GM21529 (cell line): ENCODE measurements around the gene MRPL54.
"Not testable (repeated sequence)": the region's sequence is repeated elsewhere in the genome, so short reads cannot be mapped to it uniquely, and the experiment has no call there.

Experiments used
- ATAC-seq: cut with Tn5 transposase; IDR thresholded peaks from one replicate; pipeline ENCODE4 v1.9.1; 2021; ENCODE audit not compliant: unreplicated experiment

Gene MRPL54

GRCh38 chr19:3740431-3740830 is 22.1 kb upstream of the MRPL54 start:
- ATAC-seq = no peak

DNA sequence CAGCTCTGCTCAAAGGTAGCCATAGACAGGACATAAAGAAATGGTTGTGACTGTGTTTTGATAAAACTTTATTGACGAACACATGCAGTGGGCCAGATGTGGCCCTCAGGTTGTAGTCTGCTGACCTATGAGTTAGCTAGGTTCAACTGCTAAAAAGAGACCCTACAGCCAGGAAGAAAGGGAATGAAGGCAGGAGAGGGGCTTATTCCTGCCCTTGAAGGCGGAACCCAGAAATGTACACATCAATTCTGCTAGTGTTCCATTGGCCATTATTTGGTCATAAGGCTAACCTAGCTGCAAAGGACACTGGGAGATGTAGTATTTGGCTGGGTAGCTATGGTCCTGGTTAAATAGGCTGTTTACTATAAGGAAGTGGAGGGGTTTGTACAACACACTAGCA is 19.0 kb upstream of the MRPL54 start:
- no peak for ATAC-seq

GRCh38 chr19:3745363-3746045 is 17.0 kb upstream of the MRPL54 start:
- no peak for ATAC-seq

DNA sequence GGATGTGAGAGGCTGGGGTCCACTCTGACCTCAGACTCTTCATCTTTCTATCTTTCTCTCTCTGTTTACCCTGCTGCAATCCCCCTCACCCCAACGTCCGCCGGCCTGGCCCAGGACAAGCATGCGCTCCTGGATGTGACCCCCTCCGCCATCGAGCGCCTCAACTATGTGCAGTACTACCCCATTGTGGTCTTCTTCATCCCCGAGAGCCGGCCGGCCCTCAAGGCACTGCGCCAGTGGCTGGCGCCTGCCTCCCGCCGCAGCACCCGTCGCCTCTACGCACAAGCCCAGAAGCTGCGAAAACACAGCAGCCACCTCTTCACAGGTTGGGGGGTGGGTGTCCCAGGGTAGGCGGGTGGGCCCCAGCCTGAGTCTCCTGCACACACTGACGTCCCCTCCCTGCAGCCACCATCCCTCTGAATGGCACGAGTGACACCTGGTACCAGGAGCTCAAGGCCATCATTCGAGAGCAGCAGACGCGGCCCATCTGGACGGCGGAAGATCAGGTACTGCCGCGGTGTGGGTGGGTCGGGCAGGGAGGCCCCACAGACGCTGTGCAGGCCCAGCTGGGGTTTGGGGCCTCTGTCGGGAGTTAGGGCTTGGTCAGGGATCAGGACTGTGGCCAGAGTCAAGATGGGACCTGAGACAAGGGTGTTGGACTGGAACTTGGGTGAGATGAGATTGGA is 16.0 kb upstream of the MRPL54 start:
- ATAC-seq = no peak

- no peak for ATAC-seq
Measured at GRCh38 chr19:3748965-3749364, 13.5 kb upstream of the MRPL54 start.

DNA sequence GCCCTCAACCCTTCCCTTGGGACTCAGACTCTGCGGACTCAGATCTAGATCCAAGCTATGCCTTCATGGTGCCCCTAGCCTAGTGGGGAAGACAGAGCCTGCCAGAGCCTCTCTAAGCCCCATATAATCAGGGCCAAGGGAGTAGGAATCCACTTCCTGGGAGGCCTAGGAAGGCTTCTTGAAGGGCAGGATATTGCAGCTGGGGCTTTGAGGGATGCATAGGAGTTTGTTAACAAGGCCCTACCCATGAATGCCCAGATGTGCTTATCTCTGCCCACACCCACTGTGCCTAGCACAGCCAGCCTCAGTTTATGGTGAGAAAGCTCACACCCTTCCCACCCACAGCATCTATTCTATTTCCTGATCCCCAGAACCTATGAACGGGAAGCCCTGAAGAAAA is 12.3 kb upstream of the MRPL54 start:
- ATAC-seq = no peak

DNA sequence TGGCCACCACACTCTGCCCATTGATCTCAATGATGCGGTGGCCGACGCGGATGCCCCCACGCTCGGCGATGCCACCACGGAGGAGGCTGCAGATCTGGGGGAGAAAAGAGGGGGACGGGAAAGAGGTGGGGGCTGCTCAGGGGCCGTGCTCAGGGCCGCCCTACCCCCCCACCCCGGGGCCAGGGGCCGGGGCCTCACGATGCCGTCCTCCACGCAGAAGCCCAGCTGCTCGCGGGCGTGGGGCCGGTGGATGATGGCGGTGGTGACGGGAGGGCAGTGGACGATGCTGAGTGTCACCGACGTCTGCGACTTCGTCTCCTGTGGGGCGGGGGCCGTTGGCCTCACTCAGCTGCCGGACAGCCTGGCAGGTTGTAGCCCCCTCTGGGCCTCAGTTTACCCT is 11.2 kb upstream of the MRPL54 start:
- no peak for ATAC-seq

DNA sequence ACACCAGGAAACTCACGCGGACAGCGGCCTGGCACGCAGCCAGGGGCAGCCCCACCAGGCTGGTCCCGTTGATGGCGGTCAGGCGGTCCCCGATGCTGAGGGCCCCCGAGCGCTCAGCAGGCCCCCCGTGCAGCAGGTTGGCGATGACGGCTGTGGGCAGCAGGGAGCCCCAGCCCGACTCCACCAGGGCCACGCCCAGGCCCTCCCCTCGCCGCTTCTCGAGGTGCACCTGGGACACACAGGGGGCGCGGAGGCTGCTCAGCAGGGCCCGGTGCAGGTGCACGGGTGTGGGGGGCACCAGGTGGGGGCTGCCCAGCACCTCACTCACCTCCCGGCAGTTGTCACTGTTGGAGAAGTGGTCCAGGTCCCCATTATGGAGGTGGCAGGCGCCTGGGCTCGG is 10.0 kb upstream of the MRPL54 start:
- no peak for ATAC-seq

DNA sequence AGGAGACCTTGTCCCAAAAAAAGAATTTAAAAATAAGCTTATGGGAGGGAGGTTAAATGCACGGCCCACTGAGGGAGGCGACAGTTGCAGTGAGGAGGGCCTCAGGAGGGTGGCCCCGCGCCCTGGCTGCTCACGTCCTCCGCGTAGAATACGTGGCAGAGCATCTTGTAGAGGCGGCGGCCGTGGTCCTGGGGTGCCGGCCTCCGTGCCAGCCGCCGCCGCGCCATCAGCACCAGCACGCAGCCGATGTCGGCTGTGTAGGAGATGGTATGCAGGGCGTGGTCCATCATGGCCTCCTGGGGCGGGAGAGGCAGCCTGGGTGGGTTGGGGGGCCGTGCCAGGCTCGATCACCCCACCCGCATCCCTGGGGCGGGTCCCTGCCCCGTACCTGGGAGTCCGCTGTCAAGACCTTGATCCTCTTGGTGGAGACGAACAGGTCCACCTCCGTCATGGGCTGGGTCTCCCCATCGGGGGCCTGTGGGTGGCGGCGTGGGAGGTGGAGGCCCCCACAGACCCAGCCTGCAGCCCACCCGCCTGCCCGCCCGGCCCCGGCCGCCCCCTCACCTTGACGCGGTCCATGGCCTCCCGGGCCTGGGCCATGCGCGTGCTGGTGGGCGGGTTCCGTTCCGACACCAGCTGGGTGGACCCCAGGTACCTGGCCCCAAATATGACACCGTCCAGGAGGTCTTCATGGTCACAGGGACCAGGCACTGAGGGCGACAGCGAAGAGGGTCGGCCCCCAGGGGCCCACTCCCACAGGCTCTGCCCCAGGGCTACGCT is 8.7 kb upstream of the MRPL54 start:
- no peak for ATAC-seq

- not testable (repeated sequence) for ATAC-seq
Measured at GRCh38 chr19:3757705-3758104, 4.8 kb upstream of the MRPL54 start.

DNA sequence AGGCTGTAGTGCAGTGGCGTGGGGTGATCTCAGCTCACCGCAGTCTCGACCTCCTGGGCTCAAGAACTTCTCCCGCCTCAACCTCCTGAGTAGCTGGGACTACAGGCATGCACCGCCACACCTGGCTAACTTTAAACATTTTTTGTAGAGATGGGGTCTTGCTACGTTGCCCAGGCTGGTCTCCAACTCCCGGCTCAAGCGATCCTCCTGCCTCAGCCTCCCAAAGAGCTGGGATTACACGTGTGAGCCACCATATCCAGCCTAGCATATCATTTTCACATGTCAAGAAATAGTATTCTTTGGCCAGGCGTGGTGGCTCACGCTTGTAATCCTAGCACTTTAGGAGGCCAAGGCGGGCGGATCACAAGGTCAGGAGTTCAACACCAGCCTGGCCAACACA is 4.2 kb upstream of the MRPL54 start:
- ATAC-seq = not testable (repeated sequence)

GRCh38 chr19:3759482-3760254 is 2.8 kb upstream of the MRPL54 start:
- ATAC-seq = no peak

DNA sequence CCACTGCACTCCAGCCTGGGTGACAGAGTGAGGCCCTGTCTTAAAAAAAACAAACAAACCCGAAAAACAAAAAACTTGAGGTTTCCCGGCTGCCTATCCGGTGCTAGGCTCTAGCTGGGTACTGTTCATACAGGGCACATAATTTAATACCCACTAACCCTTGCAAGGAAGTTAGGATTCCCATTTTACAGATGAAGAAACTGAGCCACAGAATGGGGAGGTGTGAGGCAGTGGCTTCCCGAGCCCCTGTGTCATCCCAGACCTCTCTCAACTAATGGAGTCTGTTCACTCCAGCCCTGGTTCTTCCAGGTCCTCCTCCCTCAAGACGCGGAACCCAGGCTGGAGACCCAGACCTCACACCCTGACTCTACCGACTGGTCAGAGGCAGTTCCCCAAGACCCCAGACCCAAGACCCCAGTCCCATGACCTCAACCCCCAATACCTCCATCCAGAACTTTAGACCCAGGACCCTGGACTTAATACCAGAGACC is 1.6 kb upstream of the MRPL54 start:
- no peak for ATAC-seq

GRCh38 chr19:3761382-3762129 is 926 bp upstream of the MRPL54 start, which contains the start of gene APBA3:
Gene APBA3 (minus strand): TSS chr19:3761692. CDS start chr19:3760264, 1,428 bp downstream.
- ATAC-seq = peak; percentile 43

DNA sequence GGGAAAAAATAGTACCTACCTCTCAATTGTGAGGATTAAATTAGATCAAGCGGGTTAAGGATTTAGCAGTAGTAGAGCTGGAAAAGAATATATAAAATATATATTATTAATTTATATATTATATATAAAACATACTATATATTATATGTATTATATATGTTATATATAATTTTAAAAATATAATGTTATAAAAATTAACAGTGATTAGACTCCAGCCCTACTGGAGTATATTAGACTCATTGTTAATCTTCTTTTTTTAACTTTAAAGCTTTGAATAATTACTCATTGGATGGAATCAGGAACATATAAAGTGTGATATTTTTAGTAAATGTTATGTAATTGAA is 380 bp upstream of the MRPL54 start:
- no peak for ATAC-seq

- ATAC-seq = no peak
Measured at GRCh38 chr19:3765121-3765520, 2.6 kb downstream of the MRPL54 start.

GRCh38 chr19:3765757-3766156 is 3.3 kb downstream of the MRPL54 start:
- not testable (repeated sequence) for ATAC-seq

- ATAC-seq = no peak
Measured at GRCh38 chr19:3766520-3766919, 4.0 kb downstream of the MRPL54 start.

GRCh38 chr19:3767050-3767449 is 4.6 kb downstream of the MRPL54 start:
- ATAC-seq = no peak

DNA sequence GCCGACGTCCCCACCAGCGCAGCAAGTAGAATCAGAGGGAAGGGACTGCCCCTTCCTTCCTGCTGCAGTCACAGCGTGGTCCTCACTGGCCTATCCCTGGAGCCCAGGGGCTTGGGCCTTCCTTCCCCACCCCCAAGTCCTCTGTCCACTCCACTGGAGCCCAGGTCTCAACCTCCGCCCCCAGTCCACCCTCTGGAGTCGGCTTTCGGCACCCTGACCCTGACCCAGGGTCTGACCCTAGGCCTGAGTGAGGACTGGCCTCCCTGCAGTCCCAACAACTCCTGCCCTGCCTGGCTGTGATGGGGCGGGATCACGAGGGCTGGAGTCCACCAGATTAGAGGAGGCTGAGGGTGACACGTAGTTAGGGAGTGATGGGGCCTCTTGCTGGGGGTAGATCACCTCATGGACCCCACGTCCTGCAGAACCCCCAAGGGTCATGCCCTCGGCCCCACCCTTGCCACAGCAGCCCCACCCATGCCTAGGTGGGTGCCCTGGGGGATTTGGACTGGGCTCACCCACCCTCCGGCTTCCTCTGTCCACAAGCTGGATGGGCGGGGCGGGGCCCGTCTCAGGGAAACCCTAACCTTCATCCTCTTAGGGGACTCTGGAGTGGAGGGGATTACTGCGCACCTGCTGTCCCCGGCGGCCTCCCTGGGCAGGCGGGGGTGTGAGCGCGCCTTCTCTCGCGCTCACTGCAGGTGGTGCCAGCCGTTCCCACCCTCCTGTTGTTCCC is 5.7 kb downstream of the MRPL54 start:
- no peak for ATAC-seq
